Inferior parietal cortex (tissue), 1 donor: Measurements from ENCODE around the gene C6orf136.

Experiments
- DNase-seq: peaks from one replicate; pipeline ENCODE4 v3.0.0-alpha.2; 2016; ENCODE audit errors: extremely low spot score

Gene C6orf136

GRCh38 chr6:30646450-30647241 is at the start of gene C6orf136:
TSS of gene C6orf136 (plus strand) at chr6:30647133. CDS start at chr6:30647232, 99 bp downstream.
- DNase-seq: peak; percentile 93

- peak; percentile 85 for DNase-seq
Observed at GRCh38 chr6:30597315-30598144, 49.4 kb upstream of the C6orf136 start.

GRCh38 chr6:30598912-30599624 is 47.9 kb upstream of the C6orf136 start:
- no peak for DNase-seq

- no peak for DNase-seq
Observed at GRCh38 chr6:30599625-30600324, 47.2 kb upstream of the C6orf136 start.

- DNase-seq: no peak
Observed at GRCh38 chr6:30600451-30600961, 46.4 kb upstream of the C6orf136 start.

GRCh38 chr6:30601436-30601814 is 45.5 kb upstream of the C6orf136 start:
- no peak for DNase-seq

GRCh38 chr6:30601815-30602641 is 44.9 kb upstream of the C6orf136 start:
- DNase-seq: no peak

GRCh38 chr6:30603961-30604360 is 43.0 kb upstream of the C6orf136 start:
- no peak for DNase-seq

- DNase-seq: no peak
Observed at GRCh38 chr6:30610065-30610464, 36.9 kb upstream of the C6orf136 start.

- DNase-seq: no peak
Observed at GRCh38 chr6:30611150-30611855, 35.6 kb upstream of the C6orf136 start.

GRCh38 chr6:30611856-30612194 is 35.1 kb upstream of the C6orf136 start:
- DNase-seq: no peak

- DNase-seq: no peak
Observed at GRCh38 chr6:30612213-30612612, 34.7 kb upstream of the C6orf136 start.

- DNase-seq: no peak
Observed at GRCh38 chr6:30612687-30613248, 34.2 kb upstream of the C6orf136 start.

GRCh38 chr6:30613251-30614043 is 33.5 kb upstream of the C6orf136 start:
- no peak for DNase-seq

GRCh38 chr6:30614044-30614842 is 32.7 kb upstream of the C6orf136 start:
- DNase-seq: no peak

GRCh38 chr6:30614843-30615218 is 32.1 kb upstream of the C6orf136 start:
- peak; percentile 98 for DNase-seq

GRCh38 chr6:30615219-30615957 is 31.5 kb upstream of the C6orf136 start:
- DNase-seq: peak; percentile 68
